ENCODE measurements around the gene FER. TPM values are rescaled to one million over a fixed set of nuclear protein-coding genes. Genes with fewer than 3 reads are reported as not detected.

FER gene
- total and polyA plus RNA-seq, 2 of the 8 experiments (the other 6 are each of a cell fraction or from before 2014, with no cell fraction given): 1.3 to 15.8 TPM

DNA sequence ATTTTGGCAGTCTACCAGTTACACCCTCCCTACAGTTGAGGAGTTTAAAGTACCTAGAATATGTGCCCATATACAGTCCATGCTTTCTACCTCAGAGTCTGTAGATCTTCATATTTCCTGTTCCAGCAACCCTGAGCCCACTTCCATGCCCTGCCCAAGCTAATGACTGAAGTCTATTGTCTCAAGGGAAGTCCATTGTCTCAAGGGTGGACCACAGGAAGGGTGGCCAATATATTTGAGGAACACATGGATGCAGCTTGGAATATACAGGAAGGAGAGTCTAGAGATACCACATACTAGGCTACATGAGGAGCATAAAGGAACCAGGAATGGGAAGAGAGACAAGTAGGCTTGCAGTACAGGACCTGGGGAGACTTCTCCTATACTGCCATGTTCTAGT, 274.4 kb downstream of the FER start:
- Histone ChIP-seq H2BK15ac (ENCODE audit: low read length) (no peak overlapping the region), H3K56ac (replicated peaks; ENCODE audit: insufficient read length, low read depth, low read length) (no peak overlapping the region), H3K4ac (replicated peaks; ENCODE audit: insufficient read length, low read depth, low read length) (no peak overlapping the region), H4K5ac (ENCODE audit: insufficient read length, low read depth, low read length) (no peak overlapping the region), H4K20me1 (replicated peaks in 1 of 2; ENCODE audit: control insufficient read depth in 1 of 2, insufficient read depth in 2 of 2, low read length in 2 of 2) (no peaks in the 10 kb centered on the region), H3K27me3 (replicated peaks in 1 of 4; ENCODE audit: control insufficient read depth in 3 of 4, extremely low read depth in 1 of 4, insufficient read depth in 3 of 4, low read length in 3 of 4) (peaks cover 0 to 3% (median 0%) of the 10 kb centered on the region in 4 experiments; a peak in 1 of 7 replicates), H3K23ac (ENCODE audit: insufficient read length) (no peak overlapping the region), H2AK5ac (ENCODE audit: low read depth, low read length) (no peak overlapping the region), H3K79me2 (ENCODE audit: control insufficient read depth in 1 of 2, insufficient read depth in 2 of 2, low read length in 2 of 2) (no peaks in the 10 kb centered on the region), H2AFZ (ENCODE audit: low read length) (no peak overlapping the region), H3K23me2 (ENCODE audit: low read depth, low read length) (no peaks in the 10 kb centered on the region), H4K8ac (ENCODE audit: extremely low read depth, insufficient read depth, low read length) (no peak overlapping the region), H3K18ac (ENCODE audit: extremely low read depth, low read length) (no peak overlapping the region), H2BK5ac (ENCODE audit: low read depth, low read length) (no peak overlapping the region), H3K9ac (replicated peaks in 1 of 4; ENCODE audit: extremely low read depth in 1 of 4, low read depth in 3 of 4, low read length in 3 of 4) (no peak overlapping the region), H3K14ac (ENCODE audit: insufficient read length) (no peak overlapping the region), H3K4me3 (ENCODE audit: extremely low read depth in 1 of 4, insufficient read depth in 2 of 4, low read depth in 3 of 4, low read length in 4 of 4) (no peak overlapping the region), H2BK120ac (replicated peaks; ENCODE audit: low read depth, low read length) (no peak overlapping the region), H2BK12ac (ENCODE audit: low read depth, low read length) (no peak overlapping the region), H3K4me2 (ENCODE audit: insufficient read depth in 1 of 2, low read depth in 2 of 2, low read length in 2 of 2) (no peak overlapping the region), H4K91ac (replicated peaks; ENCODE audit: insufficient read length, low read length) (no peak overlapping the region), H3K36me3 (ENCODE audit: control insufficient read depth in 2 of 4, insufficient read depth in 4 of 4, low read length in 3 of 4) (no peaks in the 10 kb centered on the region), H3K27ac (ENCODE audit: low read depth, low read length) (no peak overlapping the region), H3K4me1 (replicated peaks in 1 of 4; ENCODE audit: control insufficient read depth in 3 of 4, insufficient read depth in 4 of 4, low read length in 3 of 4) (no peaks in the 10 kb centered on the region), H2BK20ac (ENCODE audit: low read length) (no peak overlapping the region), H3K9me3 (ENCODE audit: insufficient read depth in 2 of 2, low read depth in 1 of 2, low read length in 1 of 2) (no peaks in the 10 kb centered on the region), H3K79me1 (ENCODE audit: low read depth, low read length) (no peaks in the 10 kb centered on the region)
- CTCF ChIA-PET (ENCODE audit: partially characterized antibody): no interaction called here
- POLR2A ChIA-PET (ENCODE audit: partially characterized antibody): no interaction called here
- no peak for DNase-seq (ENCODE audit: low read depth in 1 of 2, low spot score in 2 of 2)
- FAIRE-seq: no peak
- TF ChIP-seq, protein P1, sequence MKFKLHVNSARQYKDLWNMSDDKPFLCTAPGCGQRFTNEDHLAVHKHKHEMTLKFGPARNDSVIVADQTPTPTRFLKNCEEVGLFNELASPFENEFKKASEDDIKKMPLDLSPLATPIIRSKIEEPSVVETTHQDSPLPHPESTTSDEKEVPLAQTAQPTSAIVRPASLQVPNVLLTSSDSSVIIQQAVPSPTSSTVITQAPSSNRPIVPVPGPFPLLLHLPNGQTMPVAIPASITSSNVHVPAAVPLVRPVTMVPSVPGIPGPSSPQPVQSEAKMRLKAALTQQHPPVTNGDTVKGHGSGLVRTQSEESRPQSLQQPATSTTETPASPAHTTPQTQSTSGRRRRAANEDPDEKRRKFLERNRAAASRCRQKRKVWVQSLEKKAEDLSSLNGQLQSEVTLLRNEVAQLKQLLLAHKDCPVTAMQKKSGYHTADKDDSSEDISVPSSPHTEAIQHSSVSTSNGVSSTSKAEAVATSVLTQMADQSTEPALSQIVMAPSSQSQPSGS (IDR thresholded peaks at IDR 0.05; ENCODE audit: low read length): no peak
- TF ChIP-seq, protein P2, sequence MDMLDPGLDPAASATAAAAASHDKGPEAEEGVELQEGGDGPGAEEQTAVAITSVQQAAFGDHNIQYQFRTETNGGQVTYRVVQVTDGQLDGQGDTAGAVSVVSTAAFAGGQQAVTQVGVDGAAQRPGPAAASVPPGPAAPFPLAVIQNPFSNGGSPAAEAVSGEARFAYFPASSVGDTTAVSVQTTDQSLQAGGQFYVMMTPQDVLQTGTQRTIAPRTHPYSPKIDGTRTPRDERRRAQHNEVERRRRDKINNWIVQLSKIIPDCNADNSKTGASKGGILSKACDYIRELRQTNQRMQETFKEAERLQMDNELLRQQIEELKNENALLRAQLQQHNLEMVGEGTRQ (IDR thresholded peaks at IDR 0.05; ENCODE audit: low read length): no peak
- no peak for TF ChIP-seq HDAC2 (IDR thresholded peaks at IDR 0.05; ENCODE audit: borderline replicate concordance in 1 of 2, low read depth in 2 of 2, low read length in 2 of 2)
- no peak for TF ChIP-seq JUN (IDR thresholded peaks at IDR 0.05; ENCODE audit: low read depth, low read length)
- no peak for TF ChIP-seq EP300 (IDR thresholded peaks at IDR 0.05; ENCODE audit: borderline replicate concordance in 1 of 2, low read depth in 2 of 2, low read length in 2 of 2)
- TF ChIP-seq, protein P3, sequence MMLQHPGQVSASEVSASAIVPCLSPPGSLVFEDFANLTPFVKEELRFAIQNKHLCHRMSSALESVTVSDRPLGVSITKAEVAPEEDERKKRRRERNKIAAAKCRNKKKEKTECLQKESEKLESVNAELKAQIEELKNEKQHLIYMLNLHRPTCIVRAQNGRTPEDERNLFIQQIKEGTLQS (IDR thresholded peaks at IDR 0.05; ENCODE audit: insufficient read depth, low read depth, low read length): no peak
- no peak for TF ChIP-seq RXRA (IDR thresholded peaks at IDR 0.05; ENCODE audit: insufficient read depth, low read depth, low read length)
- no peak for TF ChIP-seq KDM1A (IDR thresholded peaks at IDR 0.05; ENCODE audit: borderline replicate concordance, low read length)
- no peak for TF ChIP-seq SIN3A (conservative IDR thresholded peaks at IDR 0.05 in 1 of 2, IDR thresholded peaks at IDR 0.05 in 1 of 2; ENCODE audit: low read depth in 1 of 2, low read length in 2 of 2)
- no peak for TF ChIP-seq YY1 (IDR thresholded peaks at IDR 0.05; ENCODE audit: low read depth, low read length)
- TF ChIP-seq TAF7 (optimal IDR thresholded peaks at IDR 0.05; ENCODE audit: borderline replicate concordance, low read depth, low read length): no peak
